Psoas muscle (tissue), 8 donors: ENCODE measurements around the gene PIGW. TPM values are rescaled to one million over a fixed set of nuclear protein-coding genes. Genes with fewer than 3 reads are reported as not detected.

ENCODE experiments used
- ATAC-seq, 4 donors: fragments of 200-7000 bp; cut with Tn5 transposase; one replicate each; pipeline ENCODE4 v1.9.1; 2020; ENCODE audit warnings: moderate library complexity in 3 of 4, mild to moderate bottlenecking in 2 of 4
- DNase-seq, 2 donors: peaks; one replicate each; pipeline ENCODE4 v3.0.0-alpha.2; 2020
- H3K27ac ChIP-seq: fragments of 200-600 bp; one replicate; pipeline ENCODE4 v1.8.0; 2022
- H3K27me3 ChIP-seq, 3 donors: fragments of 200-600 bp in 1 of 3; one replicate each; pipeline versions ENCODE4 v1.6.1 to v1.8.0; 2013 to 2022; ENCODE audit warnings: low read length in 2 of 3, mild to moderate bottlenecking in 2 of 3, moderate library complexity in 1 of 3; ENCODE audit not compliant: insufficient read depth in 3 of 3
- H3K36me3 ChIP-seq, 2 donors: fragments of 200-600 bp in 1 of 2; one replicate each; pipeline versions ENCODE4 v1.6.1 to v1.8.0; 2013 to 2022; ENCODE audit warnings: low read depth in 1 of 2, mild to moderate bottlenecking in 1 of 2, moderate library complexity in 1 of 2; ENCODE audit not compliant: insufficient read depth in 1 of 2
- H3K4me1 ChIP-seq: fragments of 200-600 bp; one replicate; pipeline ENCODE4 v1.8.0; 2022
- H3K4me3 ChIP-seq: fragments of 200-600 bp; one replicate; pipeline ENCODE4 v1.8.0; 2022; ENCODE audit warnings: mild to moderate bottlenecking
- H3K9me3 ChIP-seq: fragments of 200-600 bp; one replicate; pipeline ENCODE4 v1.8.0; 2022
- CTCF ChIP-seq: fragments of 200-600 bp; IDR thresholded peaks from one replicate; pipeline ENCODE4 v1.8.0; 2022; ENCODE audit warnings: antibody characterized with exemption
- WGBS, 3 donors: extraction: QIAGEN DNeasy Blood & Tissue Kit; methylation state at CpG; one replicate each; pipeline versions ENCODE4 v1.1.6 to v1.1.7; 2013; 5-methylcytosine and 5-hydroxymethylcytosine counted together
- intact Hi-C, 2 donors: fragments of 100-400 bp; cut with DNase I; formaldehyde crosslinking; loops; one replicate each; pipeline versions ENCODE4 v1.11.0 to v1.14.2; 2022
- polyA plus RNA-seq, 3 donors: library from polyadenylated mRNA; stranded (reverse); fragments of 200-250 nt; gene quantifications; one replicate each; pipeline ENCODE4 v1.2.3, GENCODE V29; 2013
- total RNA-seq, 4 donors: library from RNA; stranded (reverse); fragmentation: NEBNext Ultra II Directional in 2 of 4; extraction: Animal tissue kit (Norgen Biotek cat#: 25700) in 2 of 4; gene quantifications; one replicate each; pipeline versions ENCODE4 v1.2.1 to v1.2.4, GENCODE V29; 2021 to 2023
- donor health status: healthy with polysubstance abuse.
- donor health status: DM: no; HTN: no; CAD: no; lungs with moderate emphysema.
- donor health status: Bipolar disorder and iron deficiency.
- donor health status: healthy.
- donor health status: DM: yes; HTN: yes; CAD: no.
- donor health status: DM: no; HTN: no; CAD: no.
- donor health status: DM: no; HTN: no; CAD: no.
- donor health status: DM: yes; HTN: yes; CAD: no.

Gene PIGW
- total and polyA plus RNA-seq, 7 donors, result 5.5 to 18.0 (median 11.2) TPM

DNA sequence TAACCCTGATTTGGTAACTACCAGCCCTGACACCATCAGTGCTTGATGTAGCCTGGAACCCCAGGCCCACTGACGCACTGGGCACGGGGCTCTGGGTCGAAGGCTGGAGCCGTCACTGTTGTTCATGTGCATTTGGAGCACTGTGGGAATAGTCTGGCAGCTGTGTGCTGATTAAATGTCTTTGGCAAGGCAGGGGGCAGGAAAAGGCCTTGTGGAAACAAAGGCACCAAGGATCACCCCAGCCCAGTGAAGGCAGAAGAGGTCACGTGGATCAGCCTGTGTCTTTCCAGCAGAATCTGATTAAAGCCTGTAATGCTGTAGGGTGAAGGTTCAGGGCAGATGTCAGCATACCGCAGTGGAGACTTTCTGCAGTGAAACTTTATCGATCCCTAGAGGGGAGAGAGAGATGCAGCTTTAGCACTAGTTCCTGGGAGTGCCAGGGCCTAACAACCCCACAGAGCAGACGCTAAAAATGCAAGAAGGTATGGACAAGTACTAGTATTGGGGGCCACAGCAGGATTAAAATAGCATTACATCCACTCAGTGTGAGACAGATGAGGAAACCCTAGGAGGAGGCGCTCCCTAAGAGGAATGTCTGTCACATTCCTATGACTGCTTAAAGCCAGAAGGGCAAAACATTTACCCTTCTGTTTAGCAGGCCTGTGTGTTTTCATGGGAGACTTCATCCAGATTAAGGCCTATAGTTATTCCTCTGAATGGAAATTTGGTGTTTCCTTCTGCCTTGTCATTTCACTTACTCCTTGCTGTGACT lies 38.6 kb upstream of the PIGW start:
- ATAC-seq (no peak), DNase-seq (no peak)
- Histone ChIP-seq H3K36me3 (peaks cover 7 to 92% of the 10 kb centered on the region in 2 donors), H3K4me1 (no peaks in the 10 kb centered on the region), H3K27me3 (no peaks in the 10 kb centered on the region), H3K4me3 (no peak overlapping the region), H3K27ac (no peak overlapping the region), H3K9me3 (no peaks in the 10 kb centered on the region)
- WGBS, 3 donors, result 78 to 86% (median 82%) methylated on average over 9 of the region's 9 CpGs
- TF ChIP-seq CTCF, result no peak
- intact Hi-C loops, result no loop called here

DNA sequence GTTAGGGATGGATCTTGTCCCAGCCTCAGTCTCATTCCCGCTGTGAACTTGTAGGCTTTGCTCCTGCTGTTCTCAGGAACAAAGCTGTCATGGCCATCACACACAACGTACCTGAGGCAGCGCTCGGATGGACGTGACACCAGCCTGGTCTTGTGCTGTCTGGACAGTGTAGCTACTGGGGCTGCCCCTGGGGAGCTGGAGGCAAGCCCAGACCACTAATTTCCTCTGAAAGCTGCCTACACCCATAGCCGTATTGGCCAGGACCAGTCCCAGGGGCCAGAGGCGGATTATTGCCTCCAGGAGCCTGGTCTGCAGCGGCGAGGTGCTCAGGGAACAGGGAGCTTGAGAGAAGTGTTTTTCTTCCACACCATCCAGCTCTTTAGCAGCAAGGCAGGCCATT lies 36.6 kb upstream of the PIGW start:
- 55 to 60% (median 56%) methylated on average over 9 of the region's 9 CpGs for WGBS, 3 donors
- ATAC-seq, result peak in 1 of 4 donors; percentile 28

DNA sequence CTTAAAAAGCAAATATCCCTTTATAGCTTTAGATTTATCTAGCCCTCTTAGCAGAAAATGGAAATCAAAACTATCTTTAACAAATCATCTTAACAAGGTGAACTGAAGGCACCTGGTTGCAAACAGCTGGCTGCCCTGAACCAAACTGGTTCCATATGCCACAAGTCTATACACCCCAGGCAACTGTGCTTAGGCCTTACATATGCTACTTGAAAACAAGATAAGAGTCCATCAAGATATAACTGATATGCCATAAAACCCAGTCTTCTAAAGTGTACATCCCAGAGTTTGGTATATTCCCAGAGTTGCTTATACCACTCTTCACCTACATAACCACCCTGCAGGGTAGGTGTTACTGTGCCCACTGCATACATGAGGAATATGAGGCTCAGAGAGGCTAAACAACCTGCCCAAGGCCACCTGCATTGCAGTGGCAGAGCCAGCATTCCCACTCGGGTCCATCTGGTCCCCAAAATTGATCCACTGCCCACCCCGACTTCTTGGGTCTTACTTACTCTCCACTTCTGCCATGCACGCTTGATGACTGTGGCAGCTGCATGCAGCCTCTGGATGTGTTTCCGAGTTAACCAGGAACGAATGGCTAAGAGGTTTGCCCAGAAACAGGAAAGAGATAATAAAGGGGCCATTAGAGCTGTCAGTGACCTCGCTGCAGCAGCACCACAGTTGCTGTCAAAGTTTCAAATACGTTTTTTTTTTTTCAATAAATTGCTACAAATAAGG lies 36.1 kb upstream of the PIGW start:
- Histone ChIP-seq H3K4me1 (no peaks in the 10 kb centered on the region), H3K36me3 (peaks cover 9 to 91% of the 10 kb centered on the region in 2 donors), H3K27me3 (no peaks in the 10 kb centered on the region), H3K27ac (no peak overlapping the region), H3K4me3 (no peak overlapping the region), H3K9me3 (no peaks in the 10 kb centered on the region)
- ATAC-seq (no peak), DNase-seq (no peak)
- WGBS, 3 donors, result 38 to 63% (median 45%) methylated on average over 7 of the region's 7 CpGs
- intact Hi-C loops, result no loop called here
- no peak for TF ChIP-seq CTCF

More for the DNA sequence above, 36.6 kb upstream of the PIGW start:
- DNase-seq, result no peak
- Histone ChIP-seq H3K36me3 (peaks cover 9 to 91% of the 10 kb centered on the region in 2 donors), H3K9me3 (no peaks in the 10 kb centered on the region), H3K4me1 (no peaks in the 10 kb centered on the region), H3K27ac (no peak overlapping the region), H3K4me3 (no peak overlapping the region), H3K27me3 (no peaks in the 10 kb centered on the region)
- intact Hi-C loops, result no loop called here
- no peak for TF ChIP-seq CTCF

DNA sequence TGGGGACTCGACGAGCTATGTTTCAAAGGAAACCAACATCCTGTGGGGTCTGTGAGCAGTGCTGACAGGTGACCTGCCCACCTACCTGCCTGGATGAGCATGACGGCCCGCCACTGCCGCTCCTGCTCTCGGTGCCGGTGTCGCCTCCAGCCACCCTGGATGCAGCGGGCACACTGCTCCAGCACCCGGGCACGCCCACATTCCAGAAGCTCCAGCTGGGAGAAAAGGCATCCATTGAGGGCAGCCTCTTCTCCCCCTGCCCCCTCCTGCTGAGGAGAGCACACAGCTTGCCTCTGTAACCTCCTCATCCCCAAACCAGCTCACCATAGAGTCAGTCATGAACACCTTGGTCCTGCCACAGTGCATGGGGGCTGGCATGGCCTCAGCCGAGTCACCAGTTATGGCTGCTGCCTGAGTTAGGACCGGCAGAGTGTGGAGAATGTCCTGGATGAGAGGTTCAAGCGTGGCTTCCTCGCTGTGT lies 34.0 kb upstream of the PIGW start:
- no peak for ATAC-seq
- Histone ChIP-seq H3K36me3 (peaks cover 8 to 91% of the 10 kb centered on the region in 2 donors), H3K4me3 (no peak overlapping the region), H3K27me3 (no peaks in the 10 kb centered on the region), H3K9me3 (no peaks in the 10 kb centered on the region), H3K27ac (no peak overlapping the region), H3K4me1 (no peaks in the 10 kb centered on the region)
- intact Hi-C loops, result no loop called here
- DNase-seq, result no peak
- WGBS, 3 donors, result 84 to 91% (median 87%) methylated on average over 15 of the region's 15 CpGs
- no peak for TF ChIP-seq CTCF
